ENCODE measurements around the gene PLA2G3. TPM values are rescaled to one million over a fixed set of nuclear protein-coding genes. Genes with fewer than 3 reads are reported as not detected.

The PLA2G3 gene
- total and polyA plus RNA-seq, 2 of the 8 experiments (the other 6 are each of a cell fraction or from before 2014, with no cell fraction given) = 18.1 to 25.9 TPM

- TF ChIP-seq SAP30 (IDR thresholded peaks at IDR 0.05; ENCODE audit: insufficient read depth, insufficient replicate concordance, low read length) = no peak
These were observed 2.2 kb downstream of the PLA2G3 start (continued) for GRCh38 chr22:31138126-31138525.

Measured in H1 (cell line).